HG03469 (cell line): ENCODE measurements around the gene NFIX.

Experiments
- ATAC-seq: cut with Tn5 transposase; IDR thresholded peaks from one replicate; pipeline ENCODE4 v1.9.1; 2021; ENCODE audit warnings: mild to moderate bottlenecking, moderate library complexity, moderate number of reproducible peaks; ENCODE audit not compliant: unreplicated experiment

NFIX gene

DNA sequence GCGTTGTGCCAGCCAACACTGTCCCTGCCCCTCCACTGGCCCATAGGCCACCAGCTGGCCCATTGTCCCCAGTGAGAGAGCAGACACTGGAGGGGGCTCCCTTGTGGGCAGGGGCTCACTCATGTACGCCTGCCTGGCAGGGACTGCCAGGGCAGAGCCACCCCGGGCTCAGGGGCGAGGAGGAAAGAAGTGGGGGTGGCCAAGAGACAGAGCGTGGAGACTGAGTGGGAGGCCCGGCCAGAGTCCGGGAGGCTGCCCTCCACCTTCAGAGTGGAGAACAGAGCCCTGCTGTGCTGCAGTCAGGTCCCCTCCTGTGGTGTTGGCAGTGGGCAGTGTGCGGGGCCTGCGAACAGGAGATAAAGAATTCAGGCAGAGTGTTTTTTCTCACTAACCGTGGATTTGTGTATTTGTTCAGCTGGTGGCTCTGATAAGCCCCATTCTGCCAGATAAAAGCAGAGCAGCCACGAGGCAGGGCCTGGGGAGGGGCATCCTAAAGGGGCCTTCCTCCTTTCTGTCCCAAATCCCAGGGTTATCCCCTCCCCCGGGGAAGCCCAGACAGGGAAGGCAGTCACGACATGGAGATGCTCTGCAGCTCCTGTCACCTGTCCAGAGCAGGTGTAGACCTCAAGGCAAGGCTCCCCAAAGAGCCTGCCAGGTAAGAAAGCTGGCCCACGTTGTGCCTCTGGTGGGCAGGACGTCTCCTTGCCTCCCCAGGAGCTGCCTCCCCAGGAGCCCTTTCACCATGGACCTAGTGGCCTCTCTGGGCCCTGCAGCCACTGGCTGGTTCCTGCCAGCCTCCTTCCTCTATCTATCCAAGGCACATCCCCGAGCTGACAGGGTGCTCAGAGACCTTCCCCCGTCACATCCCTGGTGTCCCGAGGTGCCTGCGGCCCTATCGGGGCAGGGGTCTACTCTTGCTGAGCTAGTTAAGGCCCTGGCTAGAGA, 74.4 kb downstream of the NFIX start:
- ATAC-seq: no peak

DNA sequence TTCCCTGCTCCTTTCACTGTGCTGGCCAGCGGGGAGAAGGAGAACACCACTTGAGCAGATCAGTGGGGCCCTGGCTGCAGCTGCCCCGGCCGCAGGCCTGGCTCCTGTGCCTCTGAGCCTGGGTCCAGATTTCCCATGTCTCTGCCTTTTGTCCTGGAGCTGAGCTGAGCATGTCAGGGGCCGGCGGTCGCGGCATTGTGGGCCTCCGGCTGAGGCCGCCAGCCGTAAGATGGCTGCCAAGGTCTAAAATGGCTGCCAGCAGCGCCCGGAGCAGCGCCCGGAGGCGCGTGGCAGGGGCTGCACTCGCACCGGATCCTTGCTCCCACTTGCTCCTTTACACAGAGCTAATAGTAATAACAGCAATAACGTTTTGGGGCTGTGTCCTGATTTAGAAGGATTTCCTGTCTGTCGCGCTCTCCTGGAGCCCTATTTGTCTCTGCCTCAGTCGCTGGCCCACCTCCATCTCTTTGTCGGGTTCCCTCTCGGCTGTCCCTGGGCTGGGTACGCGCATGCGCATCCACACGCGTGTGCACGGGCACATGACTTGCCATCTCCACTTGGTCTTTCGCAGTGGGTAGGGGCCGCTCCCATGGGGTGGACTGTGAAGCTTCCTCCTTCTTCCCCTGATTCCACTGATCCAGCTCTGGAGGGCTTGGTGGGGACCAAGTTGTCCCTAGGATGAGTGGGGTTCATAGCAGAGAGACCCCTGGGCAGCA, 75.3 kb downstream of the NFIX start:
- no peak for ATAC-seq

DNA sequence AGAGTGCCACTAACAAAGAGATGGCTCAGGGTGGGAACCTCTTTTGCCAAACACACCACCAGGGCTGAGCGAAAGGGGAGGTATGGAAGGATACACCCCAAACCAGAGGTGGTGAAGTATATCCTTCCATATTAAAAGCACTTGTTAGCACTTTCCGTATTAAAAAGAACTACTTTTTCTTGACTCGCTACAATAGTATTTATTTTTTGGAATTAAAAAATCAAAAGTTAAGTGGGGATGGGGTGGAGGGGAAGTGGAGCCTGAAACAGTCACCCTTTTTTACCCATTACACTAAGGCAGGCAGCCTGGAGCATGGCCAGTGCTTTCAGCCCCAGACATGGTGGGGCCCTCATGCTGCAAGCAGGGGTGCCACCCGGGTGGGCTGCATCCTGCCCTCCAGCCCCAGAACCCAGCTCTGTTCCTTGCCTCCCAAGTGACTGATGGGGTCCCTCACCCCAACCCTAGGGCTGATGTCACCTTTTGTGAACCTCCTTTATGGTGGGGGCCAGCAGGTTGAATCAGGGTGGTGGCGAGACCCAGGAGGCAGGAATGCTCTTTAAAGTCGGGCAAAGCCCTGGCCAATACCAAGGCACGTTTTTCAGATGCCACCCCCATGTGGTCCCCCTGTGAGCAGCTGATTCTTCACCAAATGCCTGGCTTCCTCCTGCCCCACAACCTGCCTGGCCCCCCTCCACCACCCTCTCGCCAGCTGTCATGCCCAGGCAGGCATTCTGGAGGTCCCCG, 76.3 kb downstream of the NFIX start:
- no peak for ATAC-seq

DNA sequence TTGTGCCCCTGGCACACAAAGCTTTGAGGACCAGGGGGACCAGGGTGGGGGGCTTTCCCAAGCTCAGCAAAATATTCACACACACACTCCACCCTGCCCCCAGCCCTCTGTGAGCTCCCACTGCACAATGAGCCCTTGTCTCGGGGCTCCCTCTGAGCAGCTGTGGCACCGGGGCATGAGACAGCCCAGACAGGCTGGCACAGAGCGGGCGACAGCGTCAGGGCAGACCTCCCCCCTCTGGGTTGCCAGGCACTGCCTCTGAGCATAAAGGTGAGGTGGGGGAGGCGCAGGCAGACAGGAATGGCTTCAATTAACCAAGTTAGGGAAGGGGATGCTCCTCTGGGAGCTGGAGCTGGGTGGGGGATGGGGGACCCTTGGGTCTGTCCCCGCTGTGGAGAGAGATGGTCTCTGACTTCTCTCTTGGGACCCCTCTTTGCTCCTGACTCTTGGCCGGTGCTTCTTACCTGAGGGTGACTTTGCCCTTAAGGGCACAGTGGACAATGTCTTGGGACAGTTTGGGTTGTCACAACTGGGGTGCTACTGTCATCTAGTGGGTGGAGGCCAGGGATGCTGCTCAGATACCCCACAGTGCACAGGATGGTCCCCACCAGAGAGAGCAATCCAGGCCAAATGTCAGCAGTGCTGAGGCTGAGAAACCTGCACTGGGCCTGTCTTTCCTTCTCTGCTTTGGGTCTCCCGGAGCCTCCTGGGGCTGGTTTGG, 77.1 kb downstream of the NFIX start:
- no peak for ATAC-seq

DNA sequence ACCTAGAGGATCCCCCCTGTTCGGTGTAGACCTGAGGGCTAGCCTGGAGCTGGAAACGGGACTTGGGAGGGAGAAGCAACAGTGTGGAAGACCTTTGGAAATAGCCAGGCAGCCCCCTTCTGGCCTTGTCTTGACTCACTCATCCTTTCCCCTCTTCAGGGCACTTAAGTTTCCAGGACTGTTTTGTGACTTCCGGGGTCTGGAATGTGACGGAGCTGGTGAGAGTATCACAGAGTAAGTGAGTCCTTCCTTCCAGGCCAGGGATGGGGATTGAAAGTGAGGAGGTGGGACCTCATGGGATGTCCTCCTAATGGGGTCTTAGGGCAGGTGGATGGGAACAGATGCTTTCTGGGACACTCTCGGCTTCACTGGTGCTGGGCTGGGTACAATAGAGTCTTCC, 78.0 kb downstream of the NFIX start:
- ATAC-seq: no peak

DNA sequence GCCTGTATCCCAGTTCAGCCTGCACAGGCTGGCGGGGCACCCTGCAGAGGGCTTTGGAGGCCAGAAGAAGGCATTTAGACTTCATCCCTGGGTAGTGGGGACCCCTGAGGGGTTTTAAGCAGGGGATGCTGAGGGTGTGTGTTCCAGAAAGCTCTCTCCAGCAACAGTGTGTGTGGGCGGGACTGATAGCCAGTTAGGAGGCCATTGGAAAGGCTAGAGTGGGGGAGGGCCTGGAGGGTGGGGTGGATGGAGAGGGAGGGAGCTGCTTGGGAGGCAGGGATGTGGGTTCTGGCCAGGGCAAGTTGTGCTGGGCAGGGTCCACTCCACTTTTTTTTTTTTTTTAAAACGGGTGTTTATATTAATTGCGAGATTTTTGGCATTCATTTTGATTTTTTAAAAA, 79.1 kb downstream of the NFIX start:
- no peak for ATAC-seq

DNA sequence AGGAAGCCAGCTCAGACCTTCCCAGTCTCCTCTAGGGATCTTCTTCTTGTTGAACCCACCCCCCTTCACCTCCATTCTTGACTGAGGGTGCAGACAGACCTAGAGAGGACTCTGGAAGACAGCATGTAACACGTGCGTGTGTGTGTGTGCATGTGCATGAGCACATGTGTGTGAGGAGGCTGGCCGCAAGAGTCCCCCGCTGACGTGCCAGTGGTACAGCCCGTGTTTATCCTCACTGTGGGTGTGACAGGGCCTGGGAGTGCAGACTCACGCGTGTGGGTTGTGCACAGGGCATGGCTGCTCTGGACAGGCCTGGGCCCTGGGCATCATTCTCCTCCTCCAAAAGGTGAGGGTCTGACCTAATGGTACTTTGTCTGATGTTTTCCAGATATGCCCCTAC, 81.0 kb downstream of the NFIX start:
- ATAC-seq: no peak

DNA sequence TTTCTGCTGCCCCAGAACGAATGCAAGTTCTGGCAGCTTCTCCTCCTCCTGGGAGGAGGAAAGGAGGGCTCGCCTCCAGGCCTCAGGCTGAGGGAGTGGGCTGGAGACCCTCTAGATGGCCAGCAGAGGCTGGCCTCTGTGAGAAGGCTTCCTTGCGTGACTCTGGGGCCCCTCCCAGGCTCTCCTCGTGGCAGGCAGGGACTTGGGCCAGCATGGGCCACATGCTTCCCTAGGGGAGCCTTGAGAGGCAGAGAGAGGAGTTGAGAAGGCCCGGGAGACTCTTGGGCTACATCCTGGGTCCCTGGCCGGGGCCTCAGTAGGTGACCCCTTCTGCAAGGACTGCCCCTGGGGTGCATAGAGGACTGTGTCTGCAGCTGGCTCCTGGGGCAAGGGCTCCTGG, 81.5 kb downstream of the NFIX start:
- ATAC-seq: no peak

DNA sequence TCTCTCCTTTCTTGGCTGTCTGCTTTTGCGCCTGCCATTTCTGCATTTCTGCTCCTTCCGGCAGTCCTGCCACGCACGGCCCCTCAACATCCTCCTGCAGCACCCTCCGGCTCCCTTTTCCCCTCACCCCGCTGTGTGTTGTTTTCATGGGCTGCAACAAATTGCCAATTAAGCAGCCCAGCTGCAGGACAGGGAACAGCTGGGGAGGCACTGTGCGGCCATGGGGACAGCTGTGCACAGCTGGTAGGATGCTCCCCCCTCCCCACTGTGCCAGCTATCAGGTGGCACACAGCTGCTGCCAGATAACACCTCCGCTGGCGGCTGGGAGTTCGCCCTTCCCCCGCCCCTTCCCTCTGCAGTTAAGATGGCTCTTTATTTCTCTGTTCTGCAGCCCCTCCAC, 82.0 kb downstream of the NFIX start:
- ATAC-seq: no peak

DNA sequence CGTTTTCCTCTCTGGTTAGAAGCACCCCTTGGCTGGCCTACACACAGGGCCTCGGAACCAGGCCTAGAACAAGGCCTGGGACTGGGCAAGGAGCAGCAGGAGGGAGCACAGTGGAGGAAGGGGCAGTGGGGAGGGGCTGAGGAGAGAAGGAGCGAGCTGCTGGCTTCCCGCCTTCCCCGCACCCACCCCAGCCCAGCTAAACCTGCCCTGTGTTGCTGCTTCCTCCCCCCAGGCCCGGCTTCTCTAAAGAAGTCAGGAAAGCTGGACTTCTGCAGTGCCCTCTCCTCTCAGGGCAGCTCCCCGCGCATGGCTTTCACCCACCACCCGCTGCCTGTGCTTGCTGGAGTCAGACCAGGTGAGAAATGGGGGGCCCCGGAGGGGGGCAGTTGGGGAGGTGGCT, 83.1 kb downstream of the NFIX start:
- no peak for ATAC-seq

DNA sequence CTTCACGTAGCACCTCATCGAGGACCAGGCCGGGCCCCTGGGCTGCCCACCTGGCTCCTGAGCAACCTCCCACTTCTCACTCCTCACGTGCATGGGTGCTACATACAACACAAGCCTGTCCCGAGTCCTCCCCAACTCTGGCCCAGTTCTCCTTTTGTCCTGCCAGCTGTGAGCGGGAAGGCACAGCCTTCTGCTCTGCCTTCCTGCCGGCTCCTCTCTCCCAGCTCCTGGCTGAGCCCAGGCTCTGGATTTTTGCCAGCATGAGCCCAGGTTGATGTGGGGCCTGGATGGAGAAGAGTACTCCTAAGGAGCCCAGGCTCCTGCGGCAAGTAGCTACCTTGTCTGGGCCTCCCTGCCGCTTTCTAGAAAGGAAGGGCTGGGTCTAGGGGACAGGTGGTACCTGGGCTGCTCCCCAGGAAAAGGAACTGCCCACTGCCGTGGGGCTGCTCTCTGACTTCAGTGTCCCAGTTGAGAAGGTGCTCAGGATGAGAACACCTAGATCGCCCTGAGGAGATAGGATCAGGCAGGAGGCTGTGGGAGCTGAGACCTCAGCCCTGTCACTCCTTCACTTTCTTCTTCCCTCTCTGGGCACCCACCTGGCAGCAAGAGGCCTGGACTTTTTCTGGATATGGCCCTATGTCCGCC, 83.7 kb downstream of the NFIX start:
- no peak for ATAC-seq

DNA sequence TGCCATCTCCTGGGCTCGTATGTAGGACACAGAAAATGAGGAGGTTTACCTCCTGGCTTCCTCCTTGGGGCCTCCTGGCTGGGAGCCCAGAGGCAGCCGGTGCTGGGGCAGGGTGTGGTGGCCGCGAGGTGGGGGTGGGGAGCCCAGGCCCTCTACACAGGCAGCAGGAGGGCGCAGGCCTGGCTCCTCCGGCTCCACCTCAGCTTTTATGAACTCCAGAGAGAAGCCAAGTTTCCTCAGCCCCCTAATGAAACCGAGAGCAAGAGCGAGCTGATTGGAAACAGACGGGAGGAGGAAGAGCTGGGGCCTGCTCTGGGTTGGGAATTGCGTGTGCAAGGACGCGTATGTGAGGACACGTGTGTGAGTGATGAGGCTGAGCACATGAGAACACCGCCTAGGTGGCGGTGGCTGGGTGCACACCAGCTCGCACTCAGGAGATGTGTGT, 84.3 kb downstream of the NFIX start:
- no peak for ATAC-seq

DNA sequence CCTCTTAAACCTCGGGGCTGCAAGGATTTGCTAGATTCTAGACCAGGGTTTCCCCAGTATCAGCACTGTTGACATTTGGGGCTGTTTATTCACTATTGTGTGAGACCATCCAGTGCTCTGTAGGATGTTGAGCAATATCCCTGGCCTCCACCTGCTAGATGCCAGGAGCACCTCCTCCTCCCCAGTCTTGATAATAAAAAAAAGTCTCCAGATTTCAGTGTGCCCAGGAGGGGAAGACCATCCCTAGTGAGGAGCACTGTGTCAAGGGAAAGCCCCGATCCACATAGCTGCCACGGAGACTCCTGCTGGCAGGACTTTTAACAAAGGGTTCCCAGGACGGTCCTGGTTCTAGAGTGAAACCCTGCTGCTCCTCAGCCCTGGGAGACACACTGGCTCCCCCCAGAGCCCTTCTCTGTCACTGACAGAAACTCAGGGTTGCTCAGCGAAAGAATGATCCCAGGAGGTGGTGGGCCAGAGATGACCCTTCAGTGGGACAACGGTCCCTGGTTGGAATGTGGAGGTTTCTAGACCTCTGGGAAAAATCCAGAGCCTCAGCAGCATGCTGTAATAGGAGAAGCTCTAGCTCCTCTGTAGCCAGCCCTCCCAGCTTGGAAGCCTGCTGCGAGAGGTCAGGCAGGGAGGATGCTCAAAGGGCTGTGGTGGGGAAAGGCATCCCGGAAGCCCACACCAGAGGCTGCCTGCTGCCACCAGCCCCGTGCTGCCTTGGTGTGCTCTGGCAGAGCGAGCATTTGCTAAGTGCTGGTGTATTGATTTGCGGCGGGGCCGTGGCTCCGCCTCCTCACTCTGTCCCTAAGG, 87.1 kb downstream of the NFIX start:
- no peak for ATAC-seq

DNA sequence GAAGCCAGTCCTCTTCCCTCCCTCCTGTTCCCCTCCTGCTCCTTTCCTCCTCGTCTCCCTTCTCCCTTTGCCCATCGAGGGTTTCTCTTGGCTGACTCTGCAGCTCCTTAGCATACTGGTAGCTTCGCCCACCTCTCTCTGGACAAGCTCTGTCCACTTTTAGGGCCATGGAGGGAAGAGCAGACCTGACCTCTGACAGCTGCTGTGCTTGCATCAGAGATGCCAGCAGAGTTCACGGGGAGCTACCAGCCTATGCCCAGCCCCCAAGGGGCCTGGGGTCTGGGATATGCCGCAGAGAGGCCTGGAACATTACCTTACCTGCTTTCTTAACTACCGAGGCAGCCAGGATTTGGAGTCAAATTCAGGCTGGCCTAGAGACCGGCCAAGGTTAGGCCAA, 87.7 kb downstream of the NFIX start:
- no peak for ATAC-seq

DNA sequence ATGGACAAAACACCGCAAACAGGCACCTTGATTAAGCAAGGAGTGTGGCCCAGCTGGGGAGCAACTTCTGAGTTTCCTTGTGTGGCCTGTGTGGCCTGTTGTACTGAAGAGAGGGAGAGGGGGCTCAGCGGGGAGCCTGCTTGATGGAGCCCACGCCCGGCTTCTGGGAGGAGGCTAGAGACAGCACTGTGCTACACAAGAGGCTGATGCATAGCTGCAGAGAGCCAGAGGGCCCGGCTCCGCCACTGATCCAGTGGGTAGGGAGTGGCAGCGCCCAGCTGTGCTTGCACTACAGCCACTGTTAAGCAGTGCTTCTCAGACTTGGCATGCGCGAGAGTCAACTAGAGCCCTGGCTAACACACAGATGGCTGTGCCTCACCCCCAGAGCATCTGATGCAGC, 88.4 kb downstream of the NFIX start:
- ATAC-seq: no peak

DNA sequence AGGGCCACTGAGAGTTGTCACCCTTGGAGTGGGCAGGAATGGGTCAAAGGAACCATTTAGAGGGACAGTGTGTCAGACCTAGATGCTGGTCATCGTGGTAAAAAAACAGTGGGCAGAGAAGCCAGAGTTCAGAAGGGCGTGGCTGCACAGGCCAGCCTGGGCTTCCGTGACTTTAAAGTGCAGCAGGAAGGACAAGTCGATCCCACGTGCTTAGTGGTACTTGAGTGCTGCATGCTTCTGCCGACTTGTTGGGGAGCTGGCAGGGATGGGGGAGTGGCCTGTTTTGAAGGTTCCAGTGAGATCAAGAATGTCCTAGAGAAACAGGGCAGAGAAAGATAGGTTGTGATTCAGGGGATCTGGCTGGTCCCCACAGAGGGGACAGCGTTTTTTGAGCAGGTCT, 90.4 kb downstream of the NFIX start:
- ATAC-seq: no peak

DNA sequence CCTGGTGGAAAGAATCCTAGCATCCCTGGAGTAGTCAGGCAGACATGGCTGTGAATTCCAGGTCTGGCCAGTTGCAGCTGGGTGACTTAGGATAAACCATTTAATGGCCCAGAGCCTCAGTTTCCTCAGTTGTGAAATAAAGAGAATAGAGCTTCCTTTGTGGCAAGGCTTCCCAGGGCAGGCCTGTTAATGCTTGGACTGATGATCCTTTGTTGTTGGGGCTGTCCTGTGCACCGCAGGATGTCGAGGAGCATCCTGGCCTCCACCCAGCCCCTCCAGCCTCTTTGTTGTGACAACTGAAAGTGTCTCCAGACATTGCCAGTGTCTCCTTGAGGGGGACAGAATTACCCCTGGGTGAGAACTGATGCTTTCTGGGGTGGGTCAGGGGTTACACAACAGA, 91.1 kb downstream of the NFIX start:
- no peak for ATAC-seq

DNA sequence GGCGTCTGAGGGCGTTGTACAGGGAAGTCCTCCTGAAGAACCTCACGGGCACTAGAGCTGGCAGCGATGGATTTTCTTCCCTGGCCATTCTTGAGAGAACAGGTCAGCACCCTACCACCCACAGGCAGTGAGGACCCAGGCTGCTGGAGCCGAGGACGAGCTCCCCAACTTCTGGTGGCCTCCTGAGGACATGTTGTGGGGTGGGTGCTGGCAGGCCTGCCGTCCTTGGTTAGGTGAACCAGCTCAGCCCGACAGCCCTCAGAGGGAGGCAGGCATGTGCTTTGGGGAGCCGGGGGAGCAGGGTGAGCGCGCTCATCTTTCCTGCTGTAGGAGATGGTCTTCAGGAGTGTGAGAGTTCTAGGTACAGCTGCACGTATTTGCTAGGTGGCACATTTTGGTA, 92.0 kb downstream of the NFIX start:
- ATAC-seq: no peak

DNA sequence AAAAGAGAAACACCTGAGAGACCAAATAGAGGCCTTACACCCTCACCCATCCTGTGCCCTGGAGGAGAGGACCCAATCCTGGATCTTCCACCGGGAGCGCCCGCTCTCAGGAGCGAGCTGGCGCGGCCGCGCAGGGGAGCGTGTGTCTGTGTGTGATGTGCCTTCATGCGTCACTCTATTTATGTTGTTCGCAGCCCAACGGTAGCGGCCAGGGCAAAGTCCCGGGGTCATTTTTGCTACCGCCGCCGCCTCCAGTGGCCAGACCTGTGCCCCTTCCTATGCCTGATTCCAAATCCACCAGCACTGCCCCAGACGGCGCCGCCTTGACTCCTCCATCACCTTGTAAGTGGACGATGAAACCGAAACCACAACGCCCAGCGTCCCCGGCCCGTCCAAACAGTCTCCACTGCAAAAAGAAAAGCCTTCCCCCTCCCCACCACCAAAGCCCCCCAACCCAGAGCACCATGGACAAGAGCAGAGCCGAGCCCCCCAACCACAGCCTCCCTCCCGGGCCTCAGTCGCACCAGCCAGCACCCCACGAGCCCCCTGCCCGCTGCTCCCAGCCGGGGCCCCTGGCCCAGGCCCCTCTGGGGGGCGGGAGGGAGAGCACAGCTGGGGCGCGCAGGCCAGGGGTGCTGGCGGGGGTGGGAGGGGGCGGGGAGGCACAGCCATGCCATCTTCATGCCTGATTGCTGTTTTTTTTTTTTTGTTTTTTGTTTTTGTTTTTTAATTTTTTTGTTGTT, 92.7 kb downstream of the NFIX start:
- no peak for ATAC-seq
